ENCODE results near the gene TCF4.

GRCh38 chr18:55416791-55417190 is 171.2 kb downstream of the TCF4 start:
- TF ChIP-seq POLR2A (IDR thresholded peaks at IDR 0.05) (no peak), POLR2AphosphoS5 (IDR thresholded peaks at IDR 0.05) (no peak), CTCF (IDR thresholded peaks at IDR 0.05) (no peak), EP300 (IDR thresholded peaks at IDR 0.05) (no peak)

All from suprapubic skin (tissue), 4 donors.